GM12878 (cell line): ENCODE data around the gene TCF15. TPM values are rescaled to one million over a fixed set of nuclear protein-coding genes. Genes with fewer than 3 reads are reported as not detected.

Experiments
- ATAC-seq: fragments of 200-7000 bp; cut with Tn5 transposase; 3 replicates; pipeline ENCODE4 v1.9.1; 2020; ENCODE audit warnings: mild to moderate bottlenecking, moderate library complexity
- BruUV-seq: library from RNA; stranded (reverse); fragments of 400-500 nt; replicated peaks from 2 replicates; lab custom pipeline; 2021; lab: Mats Ljungman, UMichigan
- CTCF ChIA-PET: fragments of 300-600 bp; sonication (Branson Sonifier 250); formaldehyde crosslinking; extraction: SDS; loops from one replicate; lab custom pipeline; 2021; ENCODE audit warnings: inconsistent platforms; lab: Yijun Ruan, JAX
- POLR2A ChIA-PET: fragments of 350-600 bp; formaldehyde crosslinking; extraction: SDS; loops from one replicate; lab custom pipeline; 2021; ENCODE audit warnings: inconsistent platforms; lab: Charles Lee
- RAD21 ChIA-PET: fragments of 300-600 bp; sonication (Branson Sonifier 250); formaldehyde crosslinking; loops from one replicate; lab custom pipeline; 2023; ENCODE audit warnings: antibody characterized with exemption; ENCODE audit not compliant: unreplicated experiment; lab: Charles Lee
- SMC1A ChIA-PET: fragments of 300-600 bp; sonication (Branson Sonifier 250); formaldehyde crosslinking; loops from one replicate; lab custom pipeline; 2023; ENCODE audit not compliant: unreplicated experiment, uncharacterized antibody; lab: Charles Lee
- DNase-seq: peaks from one replicate; pipeline ENCODE4 v3.0.0-alpha.2; 2011; ENCODE audit warnings: low read depth, low spot score
- FAIRE-seq: peaks from 3 replicates; lab custom pipeline; 2011; peaks lifted over from hg19 to GRCh38; lab: Jason Lieb, UNC
- H2AFZ ChIP-seq: 2 replicates; pipeline ENCODE4 v1.6.0; 2011; ENCODE audit warnings: low read depth, low read length, control low read depth; ENCODE audit not compliant: control insufficient read depth
- H3K27ac ChIP-seq: 2 replicates; pipeline ENCODE4 v1.5.1; 2011; ENCODE audit warnings: control low read depth; ENCODE audit not compliant: control insufficient read depth, insufficient read depth
- H3K27me3 ChIP-seq, 2 experiments: replicated peaks in 1 of 2; 2 replicates each; pipeline versions ENCODE4 v1.6.0 to v1.6.1; 2011; ENCODE audit warnings: low read length in 1 of 2; ENCODE audit not compliant: control insufficient read depth in 2 of 2, insufficient read depth in 2 of 2
- H3K36me3 ChIP-seq, 2 experiments: 2 replicates each; pipeline ENCODE4 v1.5.1; 2011; ENCODE audit warnings: low read length in 1 of 2; ENCODE audit not compliant: control insufficient read depth in 2 of 2, insufficient read depth in 2 of 2
- H3K4me1 ChIP-seq: 2 replicates; pipeline ENCODE4 v1.6.1; 2011; ENCODE audit warnings: mild to moderate bottlenecking, low read length, moderate library complexity, mixed read lengths; ENCODE audit not compliant: control insufficient read depth, insufficient read depth
- H3K4me2 ChIP-seq: 2 replicates; pipeline ENCODE4 v1.6.0; 2011; ENCODE audit warnings: control low read depth; ENCODE audit not compliant: control insufficient read depth, insufficient read depth
- H3K4me3 ChIP-seq: fragments of 200-600 bp; sonication (generic); 2 replicates; pipeline ENCODE4 v1.5.1; 2016
- H3K79me2 ChIP-seq: 2 replicates; pipeline ENCODE4 v1.6.0; 2011; ENCODE audit warnings: low read length; ENCODE audit not compliant: control insufficient read depth, insufficient read depth
- H3K9ac ChIP-seq: 2 replicates; pipeline ENCODE4 v1.8.0; 2011; ENCODE audit warnings: low read length, control low read depth, mixed read lengths; ENCODE audit not compliant: control insufficient read depth, insufficient read depth
- H3K9me3 ChIP-seq: replicated peaks from 3 replicates; pipeline ENCODE4 v1.5.1; 2011; ENCODE audit warnings: mild to moderate bottlenecking, low read length; ENCODE audit not compliant: control insufficient read depth, insufficient read depth
- H4K20me1 ChIP-seq: 2 replicates; pipeline ENCODE4 v1.6.0; 2011; ENCODE audit not compliant: control insufficient read depth, insufficient read depth
- ATF7 ChIP-seq: fragments of 450-650 bp; IDR thresholded peaks from 2 replicates; pipeline ENCODE4 v1.6.1; 2016; ENCODE audit warnings: low read depth, mild to moderate bottlenecking
- EED ChIP-seq: sonication (generic); IDR thresholded peaks from 2 replicates; pipeline ENCODE4 v1.6.1; 2016; ENCODE audit warnings: antibody characterized with exemption, low read depth
- EP300 ChIP-seq, 2 experiments: fragments of 150-350 bp in 1 of 2; IDR thresholded peaks; 2 replicates each; pipeline ENCODE4 v1.6.1; 2011 to 2012; ENCODE audit warnings: low read depth in 2 of 2, low read length in 2 of 2, borderline replicate concordance in 1 of 2, improper control_type of control experiment in 1 of 2, inconsistent platforms in 1 of 2; ENCODE audit not compliant: control insufficient read depth in 1 of 2
- HDAC6 ChIP-seq: fragments of 200-600 bp; sonication (generic); IDR thresholded peaks from one replicate; pipeline ENCODE4 v1.8.0; 2017; ENCODE audit warnings: antibody characterized with exemption; ENCODE audit not compliant: unreplicated experiment
- IKZF2 ChIP-seq, 2 experiments: fragments of 450-650 bp; IDR thresholded peaks; 2 replicates each; pipeline ENCODE4 v1.6.1; 2017; ENCODE audit warnings: mild to moderate bottlenecking in 2 of 2, moderate library complexity in 2 of 2
- KLF5 ChIP-seq: fragments of 450-650 bp; IDR thresholded peaks from 2 replicates; pipeline ENCODE4 v1.6.1; 2014; ENCODE audit warnings: mild to moderate bottlenecking; ENCODE audit not compliant: partially characterized antibody
- MTA2 ChIP-seq: fragments of 450-650 bp; IDR thresholded peaks from 2 replicates; pipeline ENCODE4 v1.6.1; 2016; ENCODE audit warnings: low read depth, mild to moderate bottlenecking, moderate library complexity
- NFIC ChIP-seq: IDR thresholded peaks from 2 replicates; pipeline ENCODE4 v1.6.1; 2012; ENCODE audit warnings: low read depth, mild to moderate bottlenecking, inconsistent platforms, low read length, moderate library complexity
- NRF1 ChIP-seq: conservative IDR thresholded peaks from 2 replicates; pipeline ENCODE4 v1.6.1; 2011; ENCODE audit warnings: mild to moderate bottlenecking, low read depth, low read length, improper control_type of control experiment
- RFX5 ChIP-seq: IDR thresholded peaks from 2 replicates; pipeline ENCODE4 v1.6.1; 2011; ENCODE audit warnings: low read depth, low read length, improper control_type of control experiment
- STAT1 ChIP-seq: fragments of 450-650 bp; conservative IDR thresholded peaks from 2 replicates; pipeline ENCODE4 v1.6.1; 2014; ENCODE audit warnings: antibody characterized with exemption, mild to moderate bottlenecking
- TBL1XR1 ChIP-seq: IDR thresholded peaks from 2 replicates; pipeline ENCODE4 v1.6.1; 2012; ENCODE audit warnings: low read depth, low read length, improper control_type of control experiment
- ZNF217 ChIP-seq: fragments of 450-650 bp; IDR thresholded peaks from 2 replicates; pipeline ENCODE4 v1.6.1; 2017; ENCODE audit warnings: antibody characterized with exemption, mild to moderate bottlenecking
- WGBS: methylation state at CpG from one replicate; pipeline ENCODE4 v1.1.6; 2016; ENCODE audit warnings: low lambda C conversion rate; ENCODE audit not compliant: insufficient replicate concordance, insufficient coverage; ENCODE audit errors: missing lambda C conversion rate; 5-methylcytosine and 5-hydroxymethylcytosine counted together
- in situ Hi-C: fragments of 300-500 bp; cut with MboI; formaldehyde crosslinking; loops from 9 replicates; pipeline ENCODE4 v1.14.3; 2018; ENCODE audit warnings: mixed read lengths
- intact Hi-C: fragments of 100-400 bp; cut with micrococcal nuclease; formaldehyde crosslinking; loops from one replicate; pipeline ENCODE4 v1.14.2; 2022; ENCODE audit not compliant: unreplicated experiment
- polyA plus RNA-seq, 11 experiments: library from polyadenylated mRNA; depleted of rRNA in 4 of 11; unstranded in 6 of 11; stranded (reverse) in 5 of 11; fragments of >200 nt; fragmentation: Nextera tagmentation in 4 of 11; fragmentation: Illumina TruSeq in 1 of 11; extraction: Ambion mirVana in 4 of 11; extraction: Trizol in 1 of 11; gene quantifications; 1 replicate in 1 of 11; 2 replicates in 10 of 11; pipeline versions ENCODE4 v1.2.1 to v1.2.3, GENCODE V29; 2011 to 2016; ENCODE audit warnings: inconsistent platforms in 2 of 11, missing spikeins in 2 of 11, low read depth in 1 of 11
- total RNA-seq, 4 experiments: library from RNA; depleted of rRNA in 3 of 4; stranded (reverse); fragments of >200 nt in 3 of 4; fragmentation: Illumina TruSeq in 1 of 4; extraction: Trizol in 1 of 4; gene quantifications; 2 replicates each; pipeline versions ENCODE4 v1.2.1 to v1.2.3, GENCODE V29; 2013 to 2021
- TF ChIP-seq, protein P1 (sequence below): fragments of 450-650 bp; formaldehyde crosslinking; IDR thresholded peaks from 2 replicates; pipeline ENCODE4 v1.4.0; 2020; ENCODE audit warnings: mild to moderate bottlenecking, moderate library complexity
- TF ChIP-seq, protein P2 (sequence below): fragments of 150-350 bp; IDR thresholded peaks from 2 replicates; pipeline ENCODE4 v1.6.1; 2014; ENCODE audit warnings: mild to moderate bottlenecking, low read depth, low read length
- TF ChIP-seq, protein P3 (sequence below): fragments of 450-650 bp; IDR thresholded peaks from 2 replicates; pipeline ENCODE4 v1.6.1; 2016; ENCODE audit warnings: mild to moderate bottlenecking
- TF ChIP-seq, protein P4 (sequence below): IDR thresholded peaks from 2 replicates; pipeline ENCODE4 v1.6.1; 2011; ENCODE audit warnings: mild to moderate bottlenecking, low read depth, low read length, moderate library complexity; ENCODE audit not compliant: insufficient replicate concordance

Gene TCF15
- total and polyA plus RNA-seq, 10 of the 15 experiments (the other 5 are each of a cell fraction or from before 2014, with no cell fraction given), result 0.08 TPM; not detected in 9

DNA sequence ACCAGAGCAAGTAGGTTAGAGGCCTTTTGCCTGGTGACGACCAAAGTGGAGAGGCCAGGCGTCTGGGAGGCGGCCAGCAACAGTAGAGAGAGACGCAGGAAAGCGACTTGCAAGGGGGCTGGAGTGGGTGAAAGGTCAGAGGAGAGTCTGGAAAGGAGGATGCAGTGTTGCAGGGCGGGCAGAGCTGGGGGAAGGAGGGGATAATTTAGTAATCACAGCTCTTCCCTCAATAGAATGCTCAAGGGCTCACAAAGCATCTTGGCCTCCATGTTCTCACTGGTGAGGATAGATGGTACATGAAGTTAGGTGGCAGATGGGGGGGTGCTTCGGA is 25.2 kb downstream of the TCF15 start:
- ATAC-seq (no peak), DNase-seq (no peak), FAIRE-seq (no peak)
- Histone ChIP-seq H4K20me1 (no peaks in the 10 kb centered on the region), H3K4me1 (peaks cover 10% of the 10 kb centered on the region), H3K79me2 (no peaks in the 10 kb centered on the region), H3K36me3 (no peaks in the 10 kb centered on the region), H3K9ac (no peak overlapping the region), H3K4me2 (no peak overlapping the region), H3K27me3 (no peaks in the 10 kb centered on the region), H3K27ac (no peak overlapping the region), H2AFZ (no peak overlapping the region), H3K9me3 (no peaks in the 10 kb centered on the region), H3K4me3 (no peak overlapping the region)
- TF ChIP-seq, protein P1, sequence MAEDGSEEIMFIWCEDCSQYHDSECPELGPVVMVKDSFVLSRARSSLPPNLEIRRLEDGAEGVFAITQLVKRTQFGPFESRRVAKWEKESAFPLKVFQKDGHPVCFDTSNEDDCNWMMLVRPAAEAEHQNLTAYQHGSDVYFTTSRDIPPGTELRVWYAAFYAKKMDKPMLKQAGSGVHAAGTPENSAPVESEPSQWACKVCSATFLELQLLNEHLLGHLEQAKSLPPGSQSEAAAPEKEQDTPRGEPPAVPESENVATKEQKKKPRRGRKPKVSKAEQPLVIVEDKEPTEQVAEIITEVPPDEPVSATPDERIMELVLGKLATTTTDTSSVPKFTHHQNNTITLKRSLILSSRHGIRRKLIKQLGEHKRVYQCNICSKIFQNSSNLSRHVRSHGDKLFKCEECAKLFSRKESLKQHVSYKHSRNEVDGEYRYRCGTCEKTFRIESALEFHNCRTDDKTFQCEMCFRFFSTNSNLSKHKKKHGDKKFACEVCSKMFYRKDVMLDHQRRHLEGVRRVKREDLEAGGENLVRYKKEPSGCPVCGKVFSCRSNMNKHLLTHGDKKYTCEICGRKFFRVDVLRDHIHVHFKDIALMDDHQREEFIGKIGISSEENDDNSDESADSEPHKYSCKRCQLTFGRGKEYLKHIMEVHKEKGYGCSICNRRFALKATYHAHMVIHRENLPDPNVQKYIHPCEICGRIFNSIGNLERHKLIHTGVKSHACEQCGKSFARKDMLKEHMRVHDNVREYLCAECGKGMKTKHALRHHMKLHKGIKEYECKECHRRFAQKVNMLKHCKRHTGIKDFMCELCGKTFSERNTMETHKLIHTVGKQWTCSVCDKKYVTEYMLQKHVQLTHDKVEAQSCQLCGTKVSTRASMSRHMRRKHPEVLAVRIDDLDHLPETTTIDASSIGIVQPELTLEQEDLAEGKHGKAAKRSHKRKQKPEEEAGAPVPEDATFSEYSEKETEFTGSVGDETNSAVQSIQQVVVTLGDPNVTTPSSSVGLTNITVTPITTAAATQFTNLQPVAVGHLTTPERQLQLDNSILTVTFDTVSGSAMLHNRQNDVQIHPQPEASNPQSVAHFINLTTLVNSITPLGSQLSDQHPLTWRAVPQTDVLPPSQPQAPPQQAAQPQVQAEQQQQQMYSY, result no peak
- TF ChIP-seq ATF7, result no peak
- no peak for TF ChIP-seq RFX5
- TF ChIP-seq IKZF2 (IDR thresholded peaks at IDR 0.05), result no peak
- no peak for TF ChIP-seq NRF1
- TF ChIP-seq, protein P2, sequence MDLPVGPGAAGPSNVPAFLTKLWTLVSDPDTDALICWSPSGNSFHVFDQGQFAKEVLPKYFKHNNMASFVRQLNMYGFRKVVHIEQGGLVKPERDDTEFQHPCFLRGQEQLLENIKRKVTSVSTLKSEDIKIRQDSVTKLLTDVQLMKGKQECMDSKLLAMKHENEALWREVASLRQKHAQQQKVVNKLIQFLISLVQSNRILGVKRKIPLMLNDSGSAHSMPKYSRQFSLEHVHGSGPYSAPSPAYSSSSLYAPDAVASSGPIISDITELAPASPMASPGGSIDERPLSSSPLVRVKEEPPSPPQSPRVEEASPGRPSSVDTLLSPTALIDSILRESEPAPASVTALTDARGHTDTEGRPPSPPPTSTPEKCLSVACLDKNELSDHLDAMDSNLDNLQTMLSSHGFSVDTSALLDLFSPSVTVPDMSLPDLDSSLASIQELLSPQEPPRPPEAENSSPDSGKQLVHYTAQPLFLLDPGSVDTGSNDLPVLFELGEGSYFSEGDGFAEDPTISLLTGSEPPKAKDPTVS, result no peak
- no peak for TF ChIP-seq TBL1XR1
- TF ChIP-seq, protein P3, sequence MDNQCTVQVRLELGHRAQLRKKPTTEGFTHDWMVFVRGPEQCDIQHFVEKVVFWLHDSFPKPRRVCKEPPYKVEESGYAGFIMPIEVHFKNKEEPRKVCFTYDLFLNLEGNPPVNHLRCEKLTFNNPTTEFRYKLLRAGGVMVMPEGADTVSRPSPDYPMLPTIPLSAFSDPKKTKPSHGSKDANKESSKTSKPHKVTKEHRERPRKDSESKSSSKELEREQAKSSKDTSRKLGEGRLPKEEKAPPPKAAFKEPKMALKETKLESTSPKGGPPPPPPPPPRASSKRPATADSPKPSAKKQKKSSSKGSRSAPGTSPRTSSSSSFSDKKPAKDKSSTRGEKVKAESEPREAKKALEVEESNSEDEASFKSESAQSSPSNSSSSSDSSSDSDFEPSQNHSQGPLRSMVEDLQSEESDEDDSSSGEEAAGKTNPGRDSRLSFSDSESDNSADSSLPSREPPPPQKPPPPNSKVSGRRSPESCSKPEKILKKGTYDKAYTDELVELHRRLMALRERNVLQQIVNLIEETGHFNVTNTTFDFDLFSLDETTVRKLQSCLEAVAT, result no peak
- no peak for TF ChIP-seq EED
- TF ChIP-seq, protein P4, sequence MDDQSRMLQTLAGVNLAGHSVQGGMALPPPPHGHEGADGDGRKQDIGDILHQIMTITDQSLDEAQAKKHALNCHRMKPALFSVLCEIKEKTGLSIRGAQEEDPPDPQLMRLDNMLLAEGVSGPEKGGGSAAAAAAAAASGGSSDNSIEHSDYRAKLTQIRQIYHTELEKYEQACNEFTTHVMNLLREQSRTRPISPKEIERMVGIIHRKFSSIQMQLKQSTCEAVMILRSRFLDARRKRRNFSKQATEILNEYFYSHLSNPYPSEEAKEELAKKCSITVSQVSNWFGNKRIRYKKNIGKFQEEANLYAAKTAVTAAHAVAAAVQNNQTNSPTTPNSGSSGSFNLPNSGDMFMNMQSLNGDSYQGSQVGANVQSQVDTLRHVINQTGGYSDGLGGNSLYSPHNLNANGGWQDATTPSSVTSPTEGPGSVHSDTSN, result no peak
- TF ChIP-seq ZNF217, result no peak
- no peak for TF ChIP-seq NFIC
- no peak for TF ChIP-seq STAT1
- no peak for TF ChIP-seq HDAC6
- no peak for TF ChIP-seq KLF5
- TF ChIP-seq EP300 (IDR thresholded peaks at IDR 0.05; ENCODE audit: borderline replicate concordance in 1 of 2, control insufficient read depth in 1 of 2, low read depth in 2 of 2, low read length in 2 of 2), result no peak
- TF ChIP-seq MTA2, result no peak
- ChIA-PET POLR2A (no interaction called here), RAD21 (interaction anchor here (1.9 kb wide), 1 partner anchor 61 kb away, joined by 6 read pairs; no protein-coding TSS in a partner anchor), SMC1A (interaction anchor here (0.9 to 2.1 kb wide), 3 partner anchors 16 to 82 kb away, joined by 3 to 12 read pairs (median 3); no protein-coding TSS in a partner anchor), CTCF (interaction anchor here (0.8 to 5.4 kb wide), 5 partner anchors 9 to 60 kb away, joined by 3 to 27 read pairs (median 5); no protein-coding TSS in a partner anchor)
- 34% methylated on average over 7 of the region's 7 CpGs for WGBS
- BruUV-seq, result no TSS peak
- intact Hi-C loops (no loop called here), in situ Hi-C loops (no loop called here)
